ENCODE results near the gene RTRAF.
A peak's percentile ranks its signal among the peaks of the same experiment; 100 is the strongest.

The RTRAF gene

DNA sequence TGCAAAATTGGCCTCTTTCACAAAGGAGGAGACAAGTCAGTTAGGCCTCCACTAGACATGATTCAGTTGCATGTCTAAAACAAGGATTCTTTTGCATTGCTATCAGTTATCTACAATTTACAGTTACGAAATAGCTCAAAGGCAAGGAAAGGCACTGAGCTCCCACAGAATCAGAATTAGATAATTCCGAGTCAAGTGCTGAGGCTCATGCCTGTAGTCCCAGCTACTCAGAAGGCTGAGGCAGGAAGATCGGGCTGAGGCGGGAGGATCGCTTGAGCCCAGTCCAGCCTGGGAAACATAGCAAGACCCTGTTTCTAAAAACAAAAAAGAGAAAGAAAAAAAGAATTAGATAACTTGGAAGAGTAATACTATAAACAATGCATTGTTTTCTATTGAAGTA lies 12.3 kb upstream of the RTRAF start:
- Mint-ChIP-seq H3K4me1 (ENCODE audit: low read depth) (peaks cover 6% of the 10 kb centered on the region), H3K4me3 (no peak overlapping the region), H3K27ac (no peak overlapping the region), H3K27me3 (no peaks in the 10 kb centered on the region), H3K36me3 (no peaks in the 10 kb centered on the region), H3K9me3 (ENCODE audit: low read depth) (no peaks in the 10 kb centered on the region)

DNA sequence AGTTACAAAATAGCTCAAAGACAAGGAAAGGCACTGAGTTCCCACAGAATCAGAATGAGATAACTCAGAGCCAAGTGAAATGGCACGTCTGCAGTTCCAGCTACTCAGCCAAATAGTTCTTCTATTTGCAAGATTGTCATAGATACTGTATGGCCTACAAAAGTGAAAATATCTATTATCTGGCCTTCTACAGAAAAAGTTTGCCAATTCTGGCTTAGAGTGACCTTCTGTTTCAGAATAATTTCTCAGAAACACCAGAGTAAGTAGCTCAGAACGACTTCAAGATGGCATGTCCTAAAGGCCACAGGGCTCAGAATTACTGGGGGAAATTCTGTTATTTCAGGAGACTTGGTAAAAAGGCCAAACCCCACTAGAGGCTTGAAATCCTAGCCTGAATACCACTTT lies 10.7 kb upstream of the RTRAF start:
- Mint-ChIP-seq H3K27ac (no peak overlapping the region), H3K27me3 (no peaks in the 10 kb centered on the region), H3K9me3 (ENCODE audit: low read depth) (no peaks in the 10 kb centered on the region), H3K4me3 (no peak overlapping the region), H3K36me3 (peaks cover 4% of the 10 kb centered on the region), H3K4me1 (ENCODE audit: low read depth) (peaks cover 6% of the 10 kb centered on the region)

DNA sequence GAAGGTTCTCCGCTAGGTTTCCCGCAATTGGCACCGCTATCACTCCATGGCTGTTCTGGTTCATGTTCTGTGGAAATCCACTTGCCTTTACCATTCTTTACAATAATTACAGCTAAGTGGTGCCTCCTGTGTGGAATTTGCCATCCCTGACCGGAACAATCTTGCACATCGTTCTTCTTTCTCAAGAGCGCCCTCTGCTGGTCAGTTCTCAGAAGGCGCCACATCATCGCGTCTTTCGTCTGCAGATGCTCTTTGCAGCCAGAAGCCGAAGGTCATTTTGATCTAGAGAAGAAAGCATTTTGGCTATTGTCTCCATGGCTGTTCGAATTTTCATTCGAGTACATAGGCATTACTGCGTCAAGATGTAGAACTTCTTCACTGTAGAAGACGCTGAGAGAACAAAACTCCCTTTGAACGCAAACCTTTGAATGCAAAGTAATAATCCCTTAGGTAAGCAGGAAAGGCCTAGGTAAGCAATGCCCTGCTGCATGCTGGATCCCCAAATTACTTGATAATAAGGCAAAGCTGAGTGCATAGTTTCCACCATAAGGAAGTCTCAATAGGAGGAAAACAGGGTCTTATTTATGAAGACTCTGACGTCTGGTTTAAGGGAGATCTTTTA lies 10.1 kb upstream of the RTRAF start:
- H3K27me3 Mint-ChIP-seq: no peaks in the 10 kb centered on the region
- H3K9me3 Mint-ChIP-seq (ENCODE audit: low read depth): no peaks in the 10 kb centered on the region
- no peak overlapping the region for H3K4me3 Mint-ChIP-seq
- peaks cover 6% of the 10 kb centered on the region for H3K4me1 Mint-ChIP-seq (ENCODE audit: low read depth)
- H3K27ac Mint-ChIP-seq: no peak overlapping the region
- peaks cover 7% of the 10 kb centered on the region for H3K36me3 Mint-ChIP-seq

DNA sequence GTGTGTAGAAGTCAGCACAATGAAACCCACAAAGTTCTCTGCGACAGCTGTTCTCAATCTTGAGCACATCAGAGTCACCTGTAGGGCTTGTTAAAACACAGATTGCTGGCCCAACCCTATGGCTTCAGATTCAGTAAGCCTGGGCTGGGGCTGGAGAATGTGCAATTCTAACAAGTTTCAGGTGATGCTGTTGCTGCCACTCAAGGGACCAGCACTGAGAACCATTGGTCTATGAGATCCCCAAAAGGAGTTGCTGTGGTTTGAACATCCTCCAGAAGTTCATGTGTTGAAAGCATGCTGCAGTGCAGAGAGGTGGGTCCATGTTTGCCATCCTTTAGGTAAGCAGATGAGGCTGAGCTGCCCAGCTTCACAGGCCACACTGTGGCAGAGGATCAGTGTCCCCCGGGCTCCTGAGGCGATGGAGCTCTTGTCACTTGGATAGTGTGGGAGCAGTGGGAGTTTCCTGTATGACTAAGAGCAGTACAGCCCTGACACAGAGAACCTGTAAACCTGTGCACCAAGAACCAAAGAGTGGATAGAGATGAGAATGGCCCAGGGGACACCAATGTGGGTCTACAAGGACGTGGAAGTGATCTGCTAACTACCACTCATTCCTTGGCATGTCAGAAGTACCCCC lies 8.0 kb upstream of the RTRAF start:
- Mint-ChIP-seq H3K27ac (no peak overlapping the region), H3K9me3 (ENCODE audit: low read depth) (no peaks in the 10 kb centered on the region), H3K4me1 (ENCODE audit: low read depth) (peaks cover 6% of the 10 kb centered on the region), H3K27me3 (peaks cover 2% of the 10 kb centered on the region), H3K36me3 (peaks cover 7% of the 10 kb centered on the region), H3K4me3 (no peak overlapping the region)

DNA sequence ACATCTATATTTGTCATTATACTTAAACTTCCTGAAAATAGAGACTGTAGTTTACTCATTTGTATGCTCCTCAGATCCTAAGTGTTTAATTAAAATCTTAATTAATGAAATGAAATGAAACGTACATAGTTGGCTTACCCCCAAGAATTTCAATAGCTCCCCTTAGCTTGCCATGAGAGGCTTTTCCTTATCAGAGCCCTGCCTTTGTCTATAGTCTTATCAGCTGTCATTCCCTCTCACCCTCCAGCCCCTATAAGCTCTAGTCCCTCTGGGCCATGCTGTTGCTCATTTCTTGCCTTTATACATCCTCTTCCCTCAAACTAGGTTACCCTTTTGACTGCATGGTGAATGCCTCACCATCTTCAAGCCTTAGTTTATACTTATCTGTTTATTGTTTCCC lies 1.1 kb upstream of the RTRAF start:
- Mint-ChIP-seq H3K9me3 (ENCODE audit: low read depth) (no peaks in the 10 kb centered on the region), H3K4me3 (peak overlapping the region; percentile 95), H3K36me3 (peaks cover 9% of the 10 kb centered on the region), H3K27me3 (peaks cover 2% of the 10 kb centered on the region), H3K27ac (peak overlapping the region; percentile 93), H3K4me1 (ENCODE audit: low read depth) (peaks cover 34% of the 10 kb centered on the region)

DNA sequence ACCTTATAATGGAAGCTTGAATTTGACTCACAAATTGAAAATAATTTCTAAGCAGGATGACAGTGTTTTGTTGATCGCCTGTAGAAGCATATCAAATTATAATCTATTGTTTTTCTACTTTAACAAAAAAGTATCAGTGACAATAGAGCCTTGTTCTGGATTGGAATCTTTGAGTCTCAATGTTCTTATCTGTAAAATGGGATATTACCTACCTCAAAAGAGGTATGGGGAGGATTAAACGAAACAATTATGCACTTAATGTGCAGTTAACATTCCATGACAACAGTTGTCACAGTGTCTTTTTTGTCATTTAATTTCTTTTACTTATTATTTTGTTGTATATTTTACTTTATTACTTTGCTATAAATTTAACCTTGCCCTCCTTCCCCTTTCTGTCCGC lies 1.1 kb downstream of the RTRAF start:
- Mint-ChIP-seq H3K27ac (peak overlapping the region; percentile 93), H3K4me3 (peak overlapping the region; percentile 95), H3K27me3 (no peaks in the 10 kb centered on the region), H3K9me3 (ENCODE audit: low read depth) (no peaks in the 10 kb centered on the region), H3K4me1 (ENCODE audit: low read depth) (peaks cover 50% of the 10 kb centered on the region), H3K36me3 (peaks cover 4% of the 10 kb centered on the region)

DNA sequence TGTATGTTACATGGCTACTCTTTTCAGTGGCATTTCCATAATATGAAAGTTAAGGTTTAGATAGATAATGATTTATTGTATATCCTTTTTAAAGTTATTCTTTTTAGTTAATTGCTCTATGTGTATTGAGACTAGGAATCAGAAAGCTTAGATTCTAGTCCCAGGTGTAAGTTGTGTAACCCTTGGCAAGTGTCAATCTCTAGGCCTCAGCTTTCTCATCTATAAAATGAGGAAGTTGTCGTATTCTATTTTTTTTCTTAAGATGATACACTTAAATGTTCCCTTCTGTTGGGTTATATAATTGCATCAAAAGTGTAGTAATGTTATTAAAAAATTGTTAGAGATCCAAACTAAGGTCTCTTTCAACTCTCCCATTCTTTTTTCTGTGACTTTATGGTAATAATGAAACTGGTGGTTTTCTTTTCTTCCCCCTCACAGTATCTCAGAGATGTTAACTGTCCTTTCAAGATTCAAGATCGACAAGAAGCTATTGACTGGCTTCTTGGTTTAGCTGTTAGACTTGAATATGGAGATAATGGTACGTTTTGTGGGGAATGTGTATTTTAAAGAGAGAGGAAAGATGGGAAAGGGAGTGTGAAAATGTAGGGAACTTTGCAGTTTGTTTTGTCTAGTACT lies 4.1 kb downstream of the RTRAF start:
- Mint-ChIP-seq H3K27ac (peak overlapping the region; percentile 54), H3K9me3 (ENCODE audit: low read depth) (no peaks in the 10 kb centered on the region), H3K27me3 (no peaks in the 10 kb centered on the region), H3K36me3 (peaks cover 8% of the 10 kb centered on the region), H3K4me3 (peak overlapping the region; percentile 54), H3K4me1 (ENCODE audit: low read depth) (peaks cover 58% of the 10 kb centered on the region)

DNA sequence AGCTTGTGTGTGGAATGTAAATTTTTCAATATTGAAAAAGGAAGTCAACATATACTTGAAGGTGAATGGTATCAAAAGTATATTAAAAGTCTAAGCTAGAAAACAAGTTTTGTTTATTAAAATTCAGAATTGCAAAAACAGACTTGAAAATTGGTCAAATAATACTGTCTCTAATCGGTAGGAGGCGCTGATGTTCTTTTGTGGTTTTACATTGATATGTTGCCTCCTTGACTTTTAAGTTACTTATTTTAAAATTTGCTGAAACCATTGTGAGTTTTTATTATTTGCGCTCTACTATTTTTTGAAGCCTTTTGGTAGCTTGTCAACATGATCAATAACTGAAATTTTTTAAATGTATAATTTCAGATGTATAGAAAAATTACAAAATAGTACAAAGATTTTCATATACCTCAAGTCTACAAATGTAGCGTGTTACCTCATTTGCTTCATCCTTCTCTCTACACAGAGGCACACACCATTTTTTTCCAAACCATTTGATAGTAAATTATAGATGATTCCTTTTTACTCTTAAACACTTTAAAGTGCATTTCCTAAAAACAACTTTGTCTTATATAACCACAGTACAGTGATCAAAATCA lies 6.9 kb downstream of the RTRAF start:
- H3K9me3 Mint-ChIP-seq (ENCODE audit: low read depth): no peaks in the 10 kb centered on the region
- H3K27me3 Mint-ChIP-seq: no peaks in the 10 kb centered on the region
- no peak overlapping the region for H3K27ac Mint-ChIP-seq
- H3K4me3 Mint-ChIP-seq: no peak overlapping the region
- peaks cover 8% of the 10 kb centered on the region for H3K36me3 Mint-ChIP-seq
- H3K4me1 Mint-ChIP-seq (ENCODE audit: low read depth): peaks cover 46% of the 10 kb centered on the region

DNA sequence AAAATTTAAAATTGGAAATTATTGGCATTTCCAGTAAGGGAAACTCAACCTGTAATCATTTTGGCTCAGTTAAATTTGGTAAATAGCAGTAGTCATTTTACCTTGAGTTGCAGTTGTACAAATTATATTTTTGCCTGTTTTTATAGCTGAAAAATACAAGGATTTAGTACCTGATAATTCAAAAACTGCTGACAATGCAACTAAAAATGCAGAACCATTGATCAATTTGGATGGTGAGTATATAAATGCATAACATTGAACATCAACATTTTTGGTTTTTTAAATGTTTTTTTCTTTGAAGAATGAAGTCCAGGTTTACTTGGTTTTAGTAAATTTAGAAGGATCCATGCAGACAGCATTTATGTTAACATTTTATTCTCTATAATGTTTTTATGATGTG lies 9.0 kb downstream of the RTRAF start:
- Mint-ChIP-seq H3K27me3 (no peaks in the 10 kb centered on the region), H3K9me3 (ENCODE audit: low read depth) (no peaks in the 10 kb centered on the region), H3K4me1 (ENCODE audit: low read depth) (peaks cover 30% of the 10 kb centered on the region), H3K4me3 (no peak overlapping the region), H3K27ac (no peak overlapping the region), H3K36me3 (peaks cover 6% of the 10 kb centered on the region)

DNA sequence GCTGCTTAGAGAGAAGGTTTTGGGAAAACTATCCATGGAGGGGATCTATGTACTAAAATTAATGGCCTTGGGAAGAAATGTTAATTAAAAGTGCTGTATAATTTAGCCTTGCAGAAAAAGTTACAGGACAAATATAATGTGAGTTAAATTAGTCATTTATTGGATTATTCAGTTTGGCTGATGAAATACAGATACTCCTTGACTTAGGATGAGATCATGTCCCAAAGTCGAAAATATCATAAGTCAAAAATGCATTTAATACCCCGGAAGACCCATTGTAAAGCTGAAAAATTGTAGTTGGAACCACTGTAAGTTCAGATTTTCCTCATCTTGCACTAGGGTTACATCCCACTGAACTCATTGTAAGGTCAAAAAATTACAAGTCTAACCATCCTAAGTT lies 9.7 kb downstream of the RTRAF start:
- no peak overlapping the region for H3K27ac Mint-ChIP-seq
- H3K4me3 Mint-ChIP-seq: no peak overlapping the region
- peaks cover 23% of the 10 kb centered on the region for H3K4me1 Mint-ChIP-seq (ENCODE audit: low read depth)
- H3K36me3 Mint-ChIP-seq: peaks cover 4% of the 10 kb centered on the region
- no peaks in the 10 kb centered on the region for H3K27me3 Mint-ChIP-seq
- H3K9me3 Mint-ChIP-seq (ENCODE audit: low read depth): no peaks in the 10 kb centered on the region

DNA sequence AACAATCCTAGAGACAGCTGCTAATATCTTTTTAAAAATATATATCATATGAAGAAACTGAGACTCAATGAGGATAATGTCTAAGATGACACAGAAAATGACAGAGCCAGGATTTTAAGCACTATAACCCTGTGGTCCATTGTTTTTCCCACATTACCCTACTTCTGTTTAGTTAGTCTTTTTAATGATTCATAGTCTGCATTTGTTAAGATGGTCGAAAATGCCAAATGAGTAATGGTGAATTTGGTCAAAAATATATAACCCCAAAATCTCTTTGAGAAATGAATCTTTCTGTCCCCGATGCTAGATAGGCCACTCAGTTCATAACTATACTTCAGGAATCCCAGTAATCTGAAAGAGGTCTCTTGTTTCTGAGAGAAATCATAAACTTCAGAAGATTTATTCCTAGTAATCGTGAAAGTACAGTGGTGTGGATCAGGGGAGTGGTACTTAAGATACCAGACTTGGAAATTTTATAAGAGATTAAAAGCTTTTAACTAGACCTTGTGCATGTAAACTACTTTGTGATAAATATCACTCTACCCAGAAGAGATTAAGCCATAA lies 10.8 kb downstream of the RTRAF start:
- H3K4me1 Mint-ChIP-seq (ENCODE audit: low read depth): peaks cover 20% of the 10 kb centered on the region
- no peak overlapping the region for H3K4me3 Mint-ChIP-seq
- H3K36me3 Mint-ChIP-seq: peaks cover 4% of the 10 kb centered on the region
- no peaks in the 10 kb centered on the region for H3K27me3 Mint-ChIP-seq
- H3K9me3 Mint-ChIP-seq (ENCODE audit: low read depth): no peaks in the 10 kb centered on the region
- no peak overlapping the region for H3K27ac Mint-ChIP-seq

DNA sequence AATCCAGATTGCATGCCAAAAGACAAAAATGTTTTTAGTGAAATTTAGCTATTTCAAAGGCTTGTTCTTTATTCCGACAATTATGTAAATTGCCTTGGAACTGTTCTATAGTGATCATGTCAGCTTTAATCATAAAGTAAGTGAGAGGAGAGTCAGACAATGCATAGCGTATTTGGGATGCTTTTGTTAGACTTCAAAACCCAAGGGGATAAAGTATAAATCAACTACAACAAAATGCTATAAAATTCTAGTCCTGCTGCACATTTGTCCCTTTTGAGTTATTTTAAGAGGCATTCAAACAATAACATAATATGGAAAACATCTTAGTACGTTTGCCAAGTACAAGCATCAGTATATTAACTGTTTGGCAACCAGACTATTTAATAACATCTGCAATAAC lies 11.3 kb downstream of the RTRAF start:
- Mint-ChIP-seq H3K27ac (no peak overlapping the region), H3K27me3 (no peaks in the 10 kb centered on the region), H3K4me3 (no peak overlapping the region), H3K9me3 (ENCODE audit: low read depth) (no peaks in the 10 kb centered on the region), H3K36me3 (peaks cover 8% of the 10 kb centered on the region), H3K4me1 (ENCODE audit: low read depth) (peaks cover 18% of the 10 kb centered on the region)

DNA sequence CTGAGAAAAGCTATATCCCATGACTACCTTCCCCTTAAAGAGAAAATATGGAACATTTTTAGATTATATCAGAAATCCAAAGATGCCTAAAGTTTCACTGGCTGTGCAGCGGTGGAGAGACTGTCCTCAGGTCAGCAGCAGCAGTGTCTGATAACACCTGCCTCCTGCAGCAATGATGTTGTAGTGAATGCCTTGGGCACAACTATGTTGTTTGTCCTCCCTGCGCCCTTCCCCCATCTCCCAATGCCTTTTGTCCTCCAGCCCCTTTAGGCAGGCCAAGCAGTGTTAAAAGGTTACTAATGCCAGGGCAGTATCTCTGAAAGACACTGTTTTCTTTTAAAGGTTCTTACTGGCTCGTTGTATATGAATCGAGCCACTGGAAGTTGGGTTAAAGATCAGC lies 13.2 kb downstream of the RTRAF start:
- Mint-ChIP-seq H3K4me3 (no peak overlapping the region), H3K9me3 (ENCODE audit: low read depth) (no peaks in the 10 kb centered on the region), H3K27ac (no peak overlapping the region), H3K36me3 (peaks cover 6% of the 10 kb centered on the region), H3K27me3 (no peaks in the 10 kb centered on the region), H3K4me1 (ENCODE audit: low read depth) (peaks cover 7% of the 10 kb centered on the region)

DNA sequence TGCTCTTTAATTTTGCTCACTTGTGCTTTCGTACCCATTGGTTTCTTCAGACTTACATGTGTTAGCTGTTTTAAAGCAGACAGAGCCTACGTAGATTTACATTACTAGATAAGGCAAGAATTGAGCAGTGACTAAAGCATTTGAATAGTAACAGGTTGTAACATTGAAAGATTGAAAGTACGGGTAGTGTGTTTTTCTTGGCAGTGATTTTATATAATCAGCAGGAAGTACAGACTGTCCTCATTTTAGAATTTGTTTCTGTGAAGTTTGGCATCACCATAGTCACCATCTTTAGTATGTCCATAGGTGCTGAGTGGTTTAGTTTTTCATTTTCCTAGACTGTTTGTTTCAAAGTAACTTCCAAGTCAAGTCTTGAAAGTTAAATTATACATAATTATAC lies 14.0 kb downstream of the RTRAF start:
- H3K9me3 Mint-ChIP-seq (ENCODE audit: low read depth): no peaks in the 10 kb centered on the region
- peaks cover 6% of the 10 kb centered on the region for H3K36me3 Mint-ChIP-seq
- H3K4me1 Mint-ChIP-seq (ENCODE audit: low read depth): peaks cover 7% of the 10 kb centered on the region
- no peak overlapping the region for H3K4me3 Mint-ChIP-seq
- H3K27ac Mint-ChIP-seq: peak overlapping the region; percentile 10
- no peaks in the 10 kb centered on the region for H3K27me3 Mint-ChIP-seq

DNA sequence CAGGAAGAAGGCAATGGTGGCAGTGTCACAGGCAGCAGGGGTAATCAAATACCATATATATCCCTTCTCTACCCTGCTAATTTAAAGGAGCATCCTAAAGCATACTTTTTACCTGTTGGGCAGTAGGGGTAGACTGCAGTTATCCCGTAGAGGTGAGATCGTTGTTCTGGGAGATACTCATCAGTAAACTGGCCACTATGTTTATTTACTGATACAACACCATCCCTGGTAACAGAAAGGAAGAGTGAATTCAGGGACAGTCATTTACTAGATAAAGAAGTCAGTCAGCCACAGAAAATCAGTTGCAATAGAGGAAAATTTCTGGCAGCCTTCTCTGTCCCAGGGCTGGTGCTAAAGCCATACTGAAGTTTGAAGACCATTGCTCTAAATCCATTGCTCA lies 16.3 kb downstream of the RTRAF start:
- Mint-ChIP-seq H3K4me1 (ENCODE audit: low read depth) (peaks cover 2% of the 10 kb centered on the region), H3K27ac (peak overlapping the region; percentile 11), H3K36me3 (peaks cover 10% of the 10 kb centered on the region), H3K4me3 (no peak overlapping the region), H3K27me3 (no peaks in the 10 kb centered on the region), H3K9me3 (ENCODE audit: low read depth) (no peaks in the 10 kb centered on the region)
